CD4-positive, alpha-beta T cell treated with Interleukin-15 for 1 hour (primary cell): ENCODE measurements around the gene IFITM2.
"Not testable (repeated sequence)": the region's sequence is repeated elsewhere in the genome, so short reads cannot be mapped to it uniquely, and the experiment has no call there.

Experiments used
- DNase-seq: peaks from one replicate; pipeline ENCODE4 v3.0.0-alpha.2; 2020

Gene IFITM2

DNA sequence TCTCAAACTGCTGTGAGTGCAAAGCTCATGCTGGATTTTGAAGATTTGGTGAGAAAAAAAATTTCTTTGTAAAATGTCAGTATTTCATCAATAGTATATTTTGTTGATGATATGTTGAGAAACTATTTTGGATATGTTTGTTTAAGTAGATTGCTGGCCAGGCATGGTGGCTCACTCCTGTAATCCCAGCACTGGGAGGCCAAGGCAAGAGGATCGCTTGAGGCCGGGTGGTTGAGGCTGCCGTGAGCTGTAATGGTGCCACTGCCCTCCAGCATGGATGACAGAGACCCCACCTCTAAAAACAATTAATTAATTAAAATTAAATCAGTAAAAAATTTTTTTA, 19.9 kb downstream of the IFITM2 start:
- DNase-seq = no peak

- no peak for DNase-seq
These were observed 20.4 kb downstream of the IFITM2 start for GRCh38 chr11:328012-328411.

DNA sequence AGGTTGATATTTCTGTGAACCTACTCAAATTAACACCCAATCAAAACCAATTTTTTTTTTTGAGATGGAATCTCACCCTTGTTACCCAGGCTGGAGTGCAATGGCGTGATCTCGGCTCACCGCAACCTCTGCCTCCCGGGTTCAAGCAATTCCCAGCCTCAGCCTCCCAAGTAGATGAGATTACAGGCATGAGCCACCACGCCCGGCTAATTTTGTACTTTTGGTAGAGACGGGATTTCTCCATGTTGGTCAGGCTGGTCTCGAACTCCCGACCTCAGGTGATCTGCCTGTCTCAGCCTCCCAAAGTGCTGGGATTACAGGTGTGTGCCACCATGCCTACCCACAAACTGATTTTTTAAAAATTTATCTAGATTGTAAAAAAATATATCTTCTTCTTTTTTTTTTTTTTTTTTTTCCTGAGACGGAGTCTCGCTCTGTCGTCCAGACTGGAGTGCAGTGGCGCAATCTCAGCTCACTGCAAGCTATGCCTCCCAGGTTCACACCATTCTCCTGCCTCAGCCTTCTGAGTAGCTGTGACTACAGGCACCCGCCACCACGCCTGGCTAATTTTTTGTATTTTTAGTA, 21.0 kb downstream of the IFITM2 start:
- DNase-seq = not testable (repeated sequence)

GRCh38 chr11:329886-330253, 22.3 kb downstream of the IFITM2 start:
- no peak for DNase-seq

DNA sequence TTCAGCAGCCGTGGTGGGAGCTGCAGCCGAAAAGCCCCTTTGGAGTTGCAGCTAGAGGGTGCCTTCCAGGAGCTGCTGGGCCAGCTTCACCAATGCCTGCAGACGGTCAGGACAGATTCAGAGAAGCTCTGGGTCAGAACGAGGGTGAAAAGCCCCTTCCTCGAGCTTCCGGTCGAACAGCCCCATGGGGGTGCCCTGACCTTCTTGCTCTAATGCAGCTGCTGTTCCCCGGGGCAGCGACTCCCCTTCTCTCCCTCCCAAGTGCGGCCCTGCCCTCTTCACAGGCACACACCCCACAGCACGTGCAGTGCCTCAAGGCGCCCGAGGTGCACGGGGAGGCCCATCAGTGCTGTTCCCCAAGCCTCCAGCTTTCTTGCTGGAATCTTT, 22.7 kb downstream of the IFITM2 start:
- DNase-seq = no peak

DNA sequence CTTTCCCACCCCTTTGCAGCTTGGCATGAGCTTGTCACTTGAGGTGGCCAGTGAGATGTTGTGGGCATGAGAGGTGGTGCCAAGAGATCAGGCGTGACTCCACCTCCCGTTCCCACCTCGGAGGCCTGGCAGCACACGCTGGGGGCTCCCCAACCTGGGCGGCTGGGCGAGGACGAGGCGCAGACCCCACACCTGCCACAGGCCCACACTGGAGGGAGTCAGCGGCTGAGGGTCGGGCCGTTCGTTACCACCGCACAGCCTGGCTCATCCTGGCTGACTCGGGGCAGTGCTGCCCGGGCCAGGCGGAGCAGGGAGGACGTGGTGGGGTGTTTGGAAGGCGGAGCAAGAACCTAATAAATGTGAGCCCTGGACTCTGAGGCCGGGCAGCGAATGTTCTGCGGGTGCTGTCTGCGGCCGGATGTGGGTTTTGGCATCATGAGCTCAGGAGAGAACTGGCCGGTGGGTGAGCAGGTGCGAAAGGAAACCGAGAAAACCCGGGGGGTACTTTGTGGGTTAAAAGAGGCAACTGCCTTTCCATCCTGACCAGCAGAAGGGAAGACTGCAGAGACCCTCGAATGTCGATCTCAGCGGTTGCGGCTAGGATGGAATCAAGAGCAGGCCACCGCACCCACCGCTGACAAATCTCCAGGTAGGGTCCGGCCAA, 23.2 kb downstream of the IFITM2 start:
- peak; percentile 26 for DNase-seq

GRCh38 chr11:331358-332060, 23.9 kb downstream of the IFITM2 start:
- no peak for DNase-seq

- DNase-seq = no peak
These were observed 25.2 kb downstream of the IFITM2 start for GRCh38 chr11:332651-333480.

DNA sequence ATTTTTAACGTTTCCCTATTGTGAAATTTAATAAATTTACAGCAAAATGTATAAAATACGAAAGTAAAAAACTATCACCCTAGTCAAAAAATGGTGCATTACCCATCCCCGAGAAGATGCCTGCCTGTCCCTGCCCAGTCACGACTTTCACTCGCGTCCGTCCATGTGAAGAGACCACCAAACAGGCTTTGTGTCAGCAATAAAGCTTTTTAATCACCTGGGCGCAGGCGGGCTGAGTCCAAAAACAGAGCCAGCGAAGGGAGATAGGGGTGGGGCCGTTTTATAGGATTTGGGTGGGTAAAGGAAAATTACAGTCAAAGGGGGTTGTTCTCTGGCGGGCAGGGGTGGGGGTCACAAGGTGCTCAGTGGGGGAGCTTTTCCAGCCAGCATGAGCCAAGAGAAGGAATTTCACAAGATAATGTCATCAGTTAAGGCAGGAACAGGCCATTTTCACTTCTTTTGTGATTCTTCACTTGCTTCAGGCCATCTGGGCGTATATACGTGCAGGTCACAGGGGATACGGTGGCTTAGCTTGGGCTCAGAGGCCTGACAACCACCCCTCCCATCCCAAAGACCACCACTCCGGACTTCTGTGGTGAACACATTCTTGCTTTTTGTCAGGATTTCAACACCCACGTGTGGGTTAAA, 26.1 kb downstream of the IFITM2 start:
- DNase-seq = not testable (repeated sequence)

GRCh38 chr11:334264-334994, 26.8 kb downstream of the IFITM2 start:
- no peak for DNase-seq

DNA sequence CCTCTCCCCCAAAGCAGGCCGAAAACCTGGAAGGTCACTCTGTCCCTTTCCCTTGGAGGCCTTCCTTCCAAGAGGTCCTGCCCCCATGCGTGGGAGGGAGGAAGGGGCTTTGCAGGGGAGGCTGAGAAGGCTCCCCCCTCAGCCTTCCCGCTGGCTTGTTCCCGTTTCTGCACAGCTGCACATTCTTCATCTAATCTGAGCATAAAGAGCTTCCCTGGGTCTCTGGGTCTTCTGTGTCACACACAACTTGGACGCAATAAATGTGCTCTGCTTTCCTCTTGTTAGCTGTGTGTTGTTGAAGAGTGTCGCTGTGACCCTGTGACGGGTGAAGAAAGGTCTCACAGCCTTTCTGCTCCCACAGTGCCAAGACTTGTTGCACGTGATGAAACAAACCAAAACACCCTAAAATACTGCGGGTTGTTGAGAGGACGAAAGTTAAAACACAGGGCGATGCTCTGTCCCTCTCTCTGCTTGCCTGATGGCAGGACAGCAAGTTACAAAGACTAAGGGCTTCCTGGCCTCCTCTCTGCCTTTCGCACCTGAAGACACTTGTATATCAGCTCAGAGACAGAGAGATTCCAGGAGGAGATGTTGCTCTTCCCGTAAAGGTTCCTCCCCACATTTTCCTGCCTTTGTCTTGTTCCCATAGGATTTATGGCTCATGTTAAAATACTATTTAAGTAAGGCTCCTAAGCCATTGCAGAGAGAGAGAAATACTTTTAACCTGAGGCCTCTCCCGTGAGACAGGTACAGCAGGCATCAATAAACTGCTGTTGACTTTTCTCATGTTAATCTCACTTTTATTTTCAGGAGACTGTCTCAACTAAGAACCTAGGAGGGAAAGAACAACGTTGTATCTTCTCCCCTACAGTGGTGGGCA, 28.4 kb downstream of the IFITM2 start:
- DNase-seq = no peak

GRCh38 chr11:336659-337198, 29.1 kb downstream of the IFITM2 start:
- DNase-seq = no peak

GRCh38 chr11:337711-338110, 30.1 kb downstream of the IFITM2 start:
- no peak for DNase-seq

GRCh38 chr11:339963-340362, 32.3 kb downstream of the IFITM2 start:
- DNase-seq = no peak

DNA sequence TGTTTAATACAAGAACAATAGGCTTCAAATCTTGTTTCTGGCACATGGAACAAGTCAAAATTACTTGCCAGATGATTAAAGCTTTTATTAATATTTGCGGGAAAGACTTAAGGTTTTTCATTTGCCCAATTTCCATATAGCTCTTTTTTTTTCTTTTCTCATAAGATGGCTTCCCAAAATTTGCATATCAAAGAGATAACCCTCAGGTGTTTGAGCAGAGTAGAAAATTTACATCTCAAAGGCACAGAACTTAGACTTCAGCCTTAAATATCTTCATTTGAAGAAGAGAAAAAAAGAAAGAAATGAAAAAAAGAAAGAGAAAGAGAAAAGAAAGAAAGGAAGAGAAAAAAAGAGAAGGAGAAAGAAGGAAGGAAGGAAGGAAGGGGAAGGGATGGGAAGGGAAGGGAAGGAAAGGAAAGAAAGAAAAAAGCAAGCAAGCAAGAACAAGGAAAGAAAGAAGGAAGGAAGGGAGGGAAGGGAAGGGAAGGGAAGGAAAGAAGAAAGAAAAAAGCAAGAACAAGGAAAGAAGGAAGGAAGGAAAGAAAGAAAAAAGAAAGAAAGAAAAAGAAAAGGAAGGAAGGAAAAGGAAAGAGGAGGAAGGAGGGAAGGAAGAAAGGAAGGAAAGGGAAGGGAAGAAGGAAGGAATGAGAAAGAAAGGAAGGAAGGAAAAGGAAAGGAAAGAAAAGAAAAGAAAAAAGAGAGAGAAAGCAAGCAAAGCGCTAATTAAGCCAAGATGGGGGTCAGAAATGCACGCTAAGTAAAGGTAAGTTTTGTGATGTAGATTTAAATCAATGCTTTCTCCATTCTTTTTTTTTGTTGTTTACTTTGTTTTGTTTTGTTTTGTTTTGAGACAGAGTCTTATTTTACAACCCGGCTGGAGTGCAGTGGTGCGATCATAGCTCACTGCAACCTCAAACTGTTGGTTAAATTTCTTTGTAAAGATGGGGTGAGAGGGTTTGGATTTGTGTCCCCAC, 33.2 kb downstream of the IFITM2 start:
- no peak for DNase-seq

- DNase-seq = no peak
These were observed 34.7 kb downstream of the IFITM2 start for GRCh38 chr11:342328-342727.

DNA sequence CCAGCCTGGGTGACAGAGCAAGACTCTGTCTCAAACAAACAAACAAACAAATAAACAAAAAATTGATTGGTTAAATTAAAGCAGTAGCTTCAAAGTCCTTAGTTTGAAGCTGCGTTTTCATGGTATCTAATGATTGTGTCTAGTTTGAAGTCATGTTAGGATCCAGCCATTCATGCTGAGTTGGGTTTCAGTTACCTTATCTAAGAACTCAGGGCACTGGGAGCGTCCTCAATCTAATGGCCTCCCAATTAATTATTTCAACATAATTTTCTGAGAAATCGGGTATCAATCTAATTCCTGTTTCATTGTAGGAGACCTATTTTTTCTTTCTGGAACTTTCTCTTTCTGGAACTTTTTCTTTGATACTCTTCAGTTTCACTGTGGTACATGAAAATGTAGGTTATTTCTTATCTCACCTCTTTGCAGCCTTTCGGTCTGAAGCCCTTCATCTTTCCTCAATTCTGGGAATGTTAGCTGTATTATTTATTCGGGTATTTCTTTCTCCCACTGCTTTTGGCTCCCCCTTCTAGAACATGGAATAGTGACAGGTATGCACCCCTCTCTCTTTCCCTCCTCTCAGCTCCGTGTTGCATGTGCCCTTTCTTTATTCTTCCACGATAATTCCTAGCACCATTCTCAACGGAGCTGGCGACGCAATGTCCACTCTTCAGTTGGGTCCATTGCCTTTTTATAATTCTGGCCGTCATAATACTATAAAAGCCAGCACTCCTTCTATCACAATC, 37.4 kb downstream of the IFITM2 start:
- no peak for DNase-seq

DNA sequence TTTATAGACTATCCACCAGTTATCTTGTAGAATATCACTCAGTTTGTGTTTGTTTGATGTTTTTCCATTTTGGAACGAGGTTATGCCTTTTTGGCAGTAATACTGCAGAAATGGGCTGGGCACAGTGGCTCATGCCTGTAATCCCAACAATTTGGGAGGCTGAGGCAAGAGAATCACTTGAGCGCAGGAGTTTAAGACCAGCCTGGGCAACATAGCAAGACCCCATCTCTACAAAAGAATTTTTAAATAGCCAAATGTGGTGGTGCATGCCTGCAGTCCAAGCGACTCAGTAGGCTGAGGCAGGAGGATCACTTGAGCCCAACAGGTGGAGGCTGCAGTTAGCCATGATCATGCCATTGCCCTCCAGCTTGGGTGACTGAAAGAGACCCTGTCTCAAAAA, 38.9 kb downstream of the IFITM2 start:
- no peak for DNase-seq
